Spleen (tissue), 11 donors: ENCODE results near the gene STAT6. TPM values are rescaled to one million over a fixed set of nuclear protein-coding genes. Genes with fewer than 3 reads are reported as not detected.
A peak's percentile ranks its signal among the peaks of the same experiment; 100 is the strongest.

ENCODE experiments used
- DNase-seq: peaks from one replicate; pipeline ENCODE4 v3.0.0-alpha.2; 2020
- H3K27ac ChIP-seq, 8 donors: fragments of 200-600 bp; sonication (generic) in 7 of 8; 1 replicate in 4 of 8; 2 replicates in 4 of 8; pipeline versions ENCODE4 v1.5.0 to v1.8.0; 2016 to 2021; ENCODE audit warnings: inconsistent platforms in 4 of 8, mild to moderate bottlenecking in 4 of 8, moderate library complexity in 1 of 8
- H3K27me3 ChIP-seq, 7 donors: fragments of 200-600 bp; sonication (generic) in 6 of 7; replicated peaks in 1 of 7; 1 replicate in 4 of 7; 2 replicates in 3 of 7; pipeline versions ENCODE4 v1.5.0 to v1.8.0; 2016 to 2021; ENCODE audit warnings: inconsistent platforms in 3 of 7, mild to moderate bottlenecking in 1 of 7
- H3K36me3 ChIP-seq, 6 donors: fragments of 200-600 bp; sonication (generic) in 5 of 6; 1 replicate in 4 of 6; 2 replicates in 2 of 6; pipeline versions ENCODE4 v1.5.0 to v1.8.0; 2016 to 2021; ENCODE audit warnings: inconsistent platforms in 2 of 6
- H3K4me1 ChIP-seq, 6 donors: fragments of 200-600 bp; sonication (generic) in 5 of 6; 1 replicate in 3 of 6; 2 replicates in 3 of 6; pipeline versions ENCODE4 v1.5.0 to v1.8.0; 2016 to 2021; ENCODE audit warnings: inconsistent platforms in 3 of 6
- H3K4me3 ChIP-seq, 8 donors: fragments of 200-600 bp; sonication (generic) in 7 of 8; 1 replicate in 4 of 8; 2 replicates in 4 of 8; pipeline versions ENCODE4 v1.5.0 to v1.8.0; 2016 to 2021; ENCODE audit warnings: inconsistent platforms in 4 of 8, mild to moderate bottlenecking in 4 of 8, moderate library complexity in 2 of 8
- H3K9me3 ChIP-seq, 8 donors: fragments of 200-600 bp; sonication (generic) in 7 of 8; 1 replicate in 4 of 8; 2 replicates in 4 of 8; pipeline versions ENCODE4 v1.5.0 to v1.8.0; 2016 to 2021; ENCODE audit warnings: inconsistent platforms in 4 of 8
- CTCF ChIP-seq, 11 experiments: fragments of 200-600 bp in 7 of 11; fragments of 450-650 bp in 4 of 11; sonication (generic) in 4 of 11; IDR thresholded peaks in 8 of 11; conservative IDR thresholded peaks in 3 of 11; 1 replicate in 7 of 11; 2 replicates in 4 of 11; pipeline versions ENCODE4 v1.4.0 to v1.8.0; 2016 to 2021; ENCODE audit warnings: antibody characterized with exemption in 11 of 11, inconsistent platforms in 4 of 11, mild to moderate bottlenecking in 1 of 11
- POLR2A ChIP-seq, 3 donors: fragments of 450-650 bp; IDR thresholded peaks; one replicate each; pipeline ENCODE4 v1.5.1; 2017; ENCODE audit warnings: antibody characterized with exemption in 3 of 3, mild to moderate bottlenecking in 1 of 3
- POLR2AphosphoS5 ChIP-seq, 3 donors: sonication (generic); formaldehyde crosslinking; IDR thresholded peaks; one replicate each; pipeline ENCODE4 v1.5.1; 2017; ENCODE audit warnings: antibody characterized with exemption in 3 of 3
- WGBS, 5 donors: extraction: QIAGEN DNeasy Blood & Tissue Kit in 3 of 5; methylation state at CpG; one replicate each; pipeline versions ENCODE4 v1.1.5 to v1.1.7; 2013 to 2018; 5-methylcytosine and 5-hydroxymethylcytosine counted together
- intact Hi-C: fragments of 100-400 bp; cut with DNase I; formaldehyde crosslinking; loops from one replicate; pipeline ENCODE4 v1.15.0; 2023; ENCODE audit warnings: low total_unique reads
- polyA plus RNA-seq, 3 donors: library from polyadenylated mRNA; stranded (reverse); fragments of 200-250 nt; gene quantifications; one replicate each; pipeline ENCODE4 v1.2.1, GENCODE V29; 2013
- total RNA-seq, 7 donors: library from RNA; depleted of rRNA in 3 of 7; stranded (reverse); fragments of >200 nt in 3 of 7; fragmentation: NEBNext Ultra II Directional in 4 of 7; extraction: Animal tissue kit (Norgen Biotek cat#: 25700) in 4 of 7; gene quantifications; one replicate each; pipeline versions ENCODE4 v1.1.0 to v1.2.1, GENCODE V29; 2016 to 2021
- donor health status: healthy with polysubstance abuse.
- donor health status: DM: no; HTN: no; CAD: no; lungs with moderate emphysema.
- donor health status: DM: no; HTN: no; CAD: no.
- donor health status: Bipolar disorder and iron deficiency.
- donor health status: healthy.
- donor health status: DM: no; HTN: no; CAD: no.
- donor health status: DM: yes; HTN: yes; CAD: no.

STAT6 gene
- total and polyA plus RNA-seq, 10 donors: 140 to 336 (median 276) TPM

DNA sequence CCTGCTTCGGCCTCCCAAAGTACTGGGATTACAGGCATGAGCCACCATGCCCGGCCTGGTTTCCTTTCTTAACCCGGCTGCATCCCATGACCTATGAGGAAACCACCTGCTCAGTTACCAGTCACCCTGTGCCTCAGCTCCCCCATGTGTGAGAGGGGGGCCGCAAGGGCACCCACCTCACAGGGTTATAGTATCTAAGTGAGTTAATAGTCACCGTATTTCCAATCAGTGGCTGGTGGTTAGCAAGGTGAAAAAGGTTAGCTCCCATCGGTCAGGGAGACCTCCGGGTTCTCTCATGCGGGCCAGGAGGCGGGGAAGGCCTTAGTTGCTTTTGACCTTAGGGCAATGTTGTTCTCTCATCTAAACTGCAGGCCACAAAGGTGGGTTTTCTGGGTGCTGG lies 23.8 kb upstream of the STAT6 start:
- intact Hi-C loops: no loop called here
- peaks cover 0 to 5% (median 0%) of the 10 kb centered on the region in 6 donors for H3K36me3 ChIP-seq
- peak; percentile 37 for DNase-seq
- H3K27ac ChIP-seq: peak overlapping the region in 5 of 8 donors; percentile 14 to 87 (median 45)
- H3K9me3 ChIP-seq: no peaks in the 10 kb centered on the region
- peaks cover 0 to 8% (median 0%) of the 10 kb centered on the region in 7 donors for H3K27me3 ChIP-seq
- H3K4me1 ChIP-seq: peaks cover 10 to 99% (median 46%) of the 10 kb centered on the region in 6 donors
- no peak overlapping the region for H3K4me3 ChIP-seq
- TF ChIP-seq POLR2AphosphoS5 (IDR thresholded peaks at IDR 0.05) (no peak), POLR2A (IDR thresholded peaks at IDR 0.05) (no peak), CTCF (IDR thresholded peaks at IDR 0.05 in 8 of 11, conservative IDR thresholded peaks at IDR 0.05 in 3 of 11) (no peak)
- WGBS, 5 donors: 83 to 92% (median 90%) methylated on average over 9 of the region's 9 CpGs

- Histone ChIP-seq H3K4me1 (peaks cover 10 to 99% (median 45%) of the 10 kb centered on the region in 6 donors), H3K36me3 (no peaks in the 10 kb centered on the region), H3K27me3 (peaks cover 0 to 16% (median 6%) of the 10 kb centered on the region in 7 donors), H3K27ac (peak overlapping the region in 5 of 8 donors; percentile 45 to 90 (median 59)), H3K9me3 (no peaks in the 10 kb centered on the region), H3K4me3 (no peak overlapping the region)
- peak; percentile 42 for DNase-seq
- TF ChIP-seq CTCF (IDR thresholded peaks at IDR 0.05 in 8 of 11, conservative IDR thresholded peaks at IDR 0.05 in 3 of 11) (no peak), POLR2A (IDR thresholded peaks at IDR 0.05) (no peak), POLR2AphosphoS5 (IDR thresholded peaks at IDR 0.05) (no peak)
- intact Hi-C loops: no loop called here
- WGBS, 5 donors: 61 to 73% (median 69%) methylated on average over 6 of the region's 6 CpGs
These were observed 22.8 kb upstream of the STAT6 start for GRCh38 chr12:57133916-57134315.

DNA sequence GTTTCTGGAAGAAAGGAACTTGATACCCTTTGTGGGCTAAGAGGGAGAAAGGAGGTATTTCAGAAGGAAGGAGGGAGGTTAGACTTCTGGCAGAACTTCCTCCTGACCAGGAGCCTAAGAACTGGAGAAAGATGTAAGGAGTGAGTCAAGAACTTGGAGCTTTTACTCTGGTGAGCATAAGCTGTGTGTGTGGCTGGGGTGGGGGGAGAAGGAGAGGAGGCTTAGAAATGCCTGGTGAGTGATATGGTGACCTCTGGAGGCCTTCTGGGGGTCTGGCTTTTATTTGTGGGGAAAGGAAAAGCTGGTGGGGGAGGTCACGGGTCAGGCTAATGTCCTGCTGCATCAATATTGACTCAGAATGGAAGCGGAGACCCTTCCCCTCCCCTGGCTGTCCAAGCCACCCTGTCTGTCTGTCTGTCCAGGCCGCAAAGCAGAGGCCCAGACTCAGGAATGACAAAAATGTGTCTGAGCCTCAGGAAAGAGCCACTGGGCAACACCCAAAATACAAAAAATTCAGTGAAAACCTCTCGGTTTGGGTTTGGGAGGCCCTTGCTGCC lies 21.9 kb upstream of the STAT6 start:
- Histone ChIP-seq H3K27ac (peak overlapping the region in 5 of 8 donors; percentile 20 to 90 (median 59)), H3K36me3 (no peaks in the 10 kb centered on the region), H3K4me3 (no peak overlapping the region), H3K4me1 (peaks cover 10 to 99% (median 46%) of the 10 kb centered on the region in 6 donors), H3K9me3 (no peaks in the 10 kb centered on the region), H3K27me3 (peaks cover 0 to 24% (median 11%) of the 10 kb centered on the region in 7 donors)
- 62 to 85% (median 80%) methylated on average over 4 of the region's 4 CpGs for WGBS, 5 donors
- intact Hi-C loops: no loop called here
- DNase-seq: peak; percentile 33
- no peak for TF ChIP-seq POLR2AphosphoS5 (IDR thresholded peaks at IDR 0.05)

DNA sequence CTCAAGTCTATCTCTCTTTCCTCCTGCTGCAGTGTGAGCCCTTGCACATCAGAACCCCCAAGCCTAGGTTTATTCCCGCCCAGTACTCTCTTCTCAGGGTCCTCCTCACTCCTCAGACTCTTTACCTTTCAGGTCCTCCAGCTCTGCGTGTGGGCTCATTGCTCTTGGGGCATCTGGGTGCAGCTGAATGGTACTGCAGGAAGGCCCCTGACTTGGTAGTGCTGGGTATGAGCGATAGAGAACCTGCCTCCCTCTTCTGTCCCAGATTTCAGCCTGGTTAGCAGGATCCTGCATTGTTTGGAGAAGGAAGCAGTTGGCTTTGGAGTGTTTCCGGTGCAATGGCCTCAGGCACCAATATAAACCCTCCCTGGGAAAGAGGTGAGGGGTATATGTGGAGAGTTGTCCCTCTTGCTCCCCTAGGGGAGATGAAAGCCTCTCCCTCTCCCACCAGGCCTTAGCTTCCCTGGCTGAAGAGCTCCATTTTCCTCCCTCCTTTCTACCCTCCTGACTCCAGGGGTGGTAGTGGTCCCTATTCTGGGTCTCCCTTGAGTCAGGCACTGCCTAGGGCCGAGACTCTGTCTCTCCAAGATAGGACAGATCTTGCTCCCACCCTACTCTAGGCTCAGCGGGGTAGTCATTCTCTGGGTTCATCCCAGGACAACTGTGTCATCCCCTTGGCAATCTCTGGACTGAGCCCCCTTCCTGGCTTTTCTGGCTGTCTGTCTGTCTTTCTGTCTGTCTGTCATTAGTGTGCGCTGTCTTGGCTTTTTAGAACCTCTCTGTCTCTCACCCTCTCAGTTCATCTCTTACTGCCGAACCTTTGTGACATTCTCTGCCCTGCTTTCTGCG lies 21.0 kb upstream of the STAT6 start:
- H3K9me3 ChIP-seq: no peaks in the 10 kb centered on the region
- peak overlapping the region in 6 of 8 donors; percentile 13 to 90 (median 52) for H3K27ac ChIP-seq
- WGBS, 5 donors: 63 to 75% (median 67%) methylated on average over 9 of the region's 9 CpGs
- TF ChIP-seq POLR2AphosphoS5 (IDR thresholded peaks at IDR 0.05) (no peak), CTCF (IDR thresholded peaks at IDR 0.05 in 8 of 11, conservative IDR thresholded peaks at IDR 0.05 in 3 of 11) (no peak), POLR2A (IDR thresholded peaks at IDR 0.05) (no peak)
- intact Hi-C loops: no loop called here
- peak; percentile 62 for DNase-seq
- H3K27me3 ChIP-seq: peaks cover 0 to 34% (median 12%) of the 10 kb centered on the region in 7 donors
- H3K36me3 ChIP-seq: no peaks in the 10 kb centered on the region
- H3K4me1 ChIP-seq: peaks cover 11 to 99% (median 47%) of the 10 kb centered on the region in 6 donors
- H3K4me3 ChIP-seq: peak overlapping the region in 1 of 8 donors; percentile 89
